Right atrium auricular region (tissue), 2 donors: ENCODE data around the gene GLYR1. TPM values are rescaled to one million over a fixed set of nuclear protein-coding genes. Genes with fewer than 3 reads are reported as not detected.

ENCODE experiments used
- DNase-seq: peaks from one replicate; pipeline ENCODE4 v3.0.0-alpha.2; 2019; ENCODE audit warnings: low spot score
- H3K27ac ChIP-seq, 2 donors: fragments of 200-600 bp; sonication (generic); 1 replicate in 1 of 2; 2 replicates in 1 of 2; pipeline ENCODE4 v1.5.1; 2016 to 2019
- H3K27me3 ChIP-seq, 2 donors: fragments of 200-600 bp; sonication (generic); one replicate each; pipeline versions ENCODE4 v1.5.1 to v1.6.0; 2017 to 2019
- H3K36me3 ChIP-seq: fragments of 200-600 bp; sonication (generic); one replicate; pipeline ENCODE4 v1.5.1; 2016
- H3K4me1 ChIP-seq, 2 donors: fragments of 200-600 bp; sonication (generic); one replicate each; pipeline versions ENCODE4 v1.5.1 to v1.6.0; 2017 to 2019
- H3K4me3 ChIP-seq, 2 donors: fragments of 200-600 bp; sonication (generic); 1 replicate in 1 of 2; 2 replicates in 1 of 2; pipeline ENCODE4 v1.5.1; 2017 to 2019; ENCODE audit warnings: mild to moderate bottlenecking in 1 of 2, moderate library complexity in 1 of 2
- H3K9me3 ChIP-seq, 2 donors: fragments of 200-600 bp; sonication (generic); one replicate each; pipeline ENCODE4 v1.5.1; 2019
- CTCF ChIP-seq, 2 donors: fragments of 200-600 bp; sonication (generic); IDR thresholded peaks; one replicate each; pipeline ENCODE4 v1.5.1; 2019; ENCODE audit warnings: antibody characterized with exemption in 2 of 2
- total RNA-seq, 2 donors: library from RNA; depleted of rRNA; stranded (reverse); fragments of >200 nt; gene quantifications; one replicate each; pipeline ENCODE4 v1.1.0, GENCODE V29; 2016

GLYR1 gene
- total RNA-seq, 2 donors from 2014 or later, result 37.4 to 39.4 TPM

- Histone ChIP-seq H3K27me3 (no peaks in the 10 kb centered on the region), H3K27ac (peak overlapping the region; percentile 74 to 86), H3K9me3 (no peaks in the 10 kb centered on the region), H3K36me3 (peaks cover 7% of the 10 kb centered on the region), H3K4me3 (peak overlapping the region; percentile 44 to 100), H3K4me1 (peaks cover 0 to 31% of the 10 kb centered on the region in 2 donors)
- TF ChIP-seq CTCF (IDR thresholded peaks at IDR 0.05), result no peak
- DNase-seq, result peak; percentile 98
Measured at GRCh38 chr16:4768549-4769305, 78.4 kb downstream of the GLYR1 start.

- no peaks in the 10 kb centered on the region for H3K9me3 ChIP-seq
- H3K4me1 ChIP-seq, result peaks cover 0 to 31% of the 10 kb centered on the region in 2 donors
- no peak for DNase-seq
- peaks cover 11% of the 10 kb centered on the region for H3K36me3 ChIP-seq
- H3K27me3 ChIP-seq, result no peaks in the 10 kb centered on the region
- TF ChIP-seq CTCF (IDR thresholded peaks at IDR 0.05), result no peak
- peak overlapping the region; percentile 44 to 100 for H3K4me3 ChIP-seq
- H3K27ac ChIP-seq, result peak overlapping the region; percentile 74 to 86
Measured at GRCh38 chr16:4767872-4768548, 79.1 kb downstream of the GLYR1 start.

GRCh38 chr16:4766875-4767628 is 80.0 kb downstream of the GLYR1 start, which contains the start of gene ZNF500:
Gene ZNF500 (minus strand): TSS chr16:4767162. CDS start chr16:4765978, 1,184 bp downstream.
- Histone ChIP-seq H3K36me3 (peaks cover 18% of the 10 kb centered on the region), H3K27me3 (no peaks in the 10 kb centered on the region), H3K9me3 (no peaks in the 10 kb centered on the region), H3K4me1 (peaks cover 0 to 31% of the 10 kb centered on the region in 2 donors), H3K27ac (peak within 1 kb of the TSS; percentile 74 to 86), H3K4me3 (peak within 1 kb of the TSS; percentile 88 to 100)
- DNase-seq, result peak; percentile 99
- no peak for TF ChIP-seq CTCF (IDR thresholded peaks at IDR 0.05)

- DNase-seq, result no peak
- peaks cover 0 to 31% of the 10 kb centered on the region in 2 donors for H3K4me1 ChIP-seq
- peaks cover 27% of the 10 kb centered on the region for H3K36me3 ChIP-seq
- H3K27me3 ChIP-seq, result no peaks in the 10 kb centered on the region
- peak overlapping the region; percentile 88 to 100 for H3K4me3 ChIP-seq
- peak overlapping the region in 1 of 2 donors; percentile 86 for H3K27ac ChIP-seq
- H3K9me3 ChIP-seq, result no peaks in the 10 kb centered on the region
- TF ChIP-seq CTCF (IDR thresholded peaks at IDR 0.05), result no peak
Measured at GRCh38 chr16:4765511-4766474, 81.3 kb downstream of the GLYR1 start.

- Histone ChIP-seq H3K36me3 (peaks cover 46% of the 10 kb centered on the region), H3K27me3 (no peaks in the 10 kb centered on the region), H3K4me3 (no peak overlapping the region), H3K9me3 (no peaks in the 10 kb centered on the region), H3K27ac (no peak overlapping the region), H3K4me1 (peaks cover 0 to 31% of the 10 kb centered on the region in 2 donors)
- no peak for DNase-seq
- no peak for TF ChIP-seq CTCF (IDR thresholded peaks at IDR 0.05)
Measured at GRCh38 chr16:4763791-4764190, 83.3 kb downstream of the GLYR1 start.
